ENCODE results near the gene HOXC6. TPM values are rescaled to one million over a fixed set of nuclear protein-coding genes. Genes with fewer than 3 reads are reported as not detected.

The HOXC6 gene
- total RNA-seq, 1 donor, result 1.7 TPM

DNA sequence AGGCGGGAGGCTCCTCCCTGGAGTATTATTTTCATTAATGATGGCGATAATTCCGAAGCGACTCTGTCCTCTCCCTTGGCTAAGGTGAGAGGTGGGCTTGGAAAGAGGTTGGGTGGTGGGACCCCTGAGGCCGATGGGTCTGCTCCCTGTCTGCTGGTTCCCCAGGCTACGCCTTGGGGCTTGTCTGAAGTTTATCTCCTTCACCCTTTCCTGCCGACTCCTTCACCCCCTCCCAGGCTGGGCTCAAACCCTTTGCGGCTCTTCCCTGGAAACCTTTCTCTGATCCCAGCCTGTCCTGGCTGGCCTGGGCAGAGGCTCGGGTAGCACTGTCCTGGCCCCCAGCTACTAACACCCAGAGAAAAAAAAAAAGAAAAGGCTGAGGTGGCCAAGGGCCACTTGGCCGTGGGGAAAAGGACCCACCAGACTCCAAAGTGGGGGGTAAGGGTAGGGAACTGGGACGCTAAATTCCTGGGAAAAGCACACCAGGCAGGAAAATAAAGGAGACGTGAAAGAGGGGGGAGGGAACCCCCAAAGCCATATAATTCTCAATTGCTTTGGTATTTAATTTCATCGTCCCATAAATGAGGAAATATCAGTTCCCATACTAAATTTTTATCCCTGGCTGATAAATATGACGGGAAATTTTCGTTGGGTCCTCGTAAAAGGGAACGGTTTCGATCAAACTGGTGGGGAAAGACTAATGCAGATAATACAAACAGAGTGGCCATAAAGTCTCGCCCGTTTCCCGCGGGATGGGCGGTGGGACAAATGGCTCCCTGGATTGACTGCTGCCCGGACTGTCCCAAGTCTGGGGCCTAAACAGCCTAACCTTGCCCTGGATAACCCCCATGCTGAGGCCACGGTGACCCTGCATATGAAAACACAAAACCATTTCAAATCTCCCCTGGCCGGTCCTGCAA, 45.3 kb upstream of the HOXC6 start:
- H3K4me3 ChIP-seq (ENCODE audit: low read depth, low read length), result peak overlapping the region; percentile 12
- no peak for DNase-seq (ENCODE audit: low read depth)
- TF ChIP-seq, protein P1, sequence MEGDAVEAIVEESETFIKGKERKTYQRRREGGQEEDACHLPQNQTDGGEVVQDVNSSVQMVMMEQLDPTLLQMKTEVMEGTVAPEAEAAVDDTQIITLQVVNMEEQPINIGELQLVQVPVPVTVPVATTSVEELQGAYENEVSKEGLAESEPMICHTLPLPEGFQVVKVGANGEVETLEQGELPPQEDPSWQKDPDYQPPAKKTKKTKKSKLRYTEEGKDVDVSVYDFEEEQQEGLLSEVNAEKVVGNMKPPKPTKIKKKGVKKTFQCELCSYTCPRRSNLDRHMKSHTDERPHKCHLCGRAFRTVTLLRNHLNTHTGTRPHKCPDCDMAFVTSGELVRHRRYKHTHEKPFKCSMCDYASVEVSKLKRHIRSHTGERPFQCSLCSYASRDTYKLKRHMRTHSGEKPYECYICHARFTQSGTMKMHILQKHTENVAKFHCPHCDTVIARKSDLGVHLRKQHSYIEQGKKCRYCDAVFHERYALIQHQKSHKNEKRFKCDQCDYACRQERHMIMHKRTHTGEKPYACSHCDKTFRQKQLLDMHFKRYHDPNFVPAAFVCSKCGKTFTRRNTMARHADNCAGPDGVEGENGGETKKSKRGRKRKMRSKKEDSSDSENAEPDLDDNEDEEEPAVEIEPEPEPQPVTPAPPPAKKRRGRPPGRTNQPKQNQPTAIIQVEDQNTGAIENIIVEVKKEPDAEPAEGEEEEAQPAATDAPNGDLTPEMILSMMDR (IDR thresholded peaks at IDR 0.05; ENCODE audit: insufficient read depth, low read depth, low read length), result no peak

DNA sequence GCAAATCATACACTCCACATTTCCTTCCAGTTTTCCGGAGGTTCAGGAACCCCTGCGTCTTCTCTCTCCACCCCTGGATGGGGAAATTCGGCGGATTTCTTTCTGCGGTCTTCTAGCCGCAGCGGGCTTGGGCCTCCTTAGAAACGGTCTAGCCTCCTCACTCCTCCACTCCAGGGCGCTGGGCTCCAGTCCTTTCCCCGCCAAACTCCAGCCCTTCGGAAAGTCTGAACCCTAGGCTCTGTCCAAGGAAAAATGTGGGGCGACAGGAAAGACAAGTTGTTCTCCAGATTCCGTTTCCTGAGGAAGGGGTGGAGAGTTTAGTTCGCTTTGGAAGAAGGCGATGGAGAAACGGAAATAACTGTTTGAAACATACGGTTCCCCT, 44.7 kb upstream of the HOXC6 start:
- TF ChIP-seq, protein P1 (IDR thresholded peaks at IDR 0.05; ENCODE audit: insufficient read depth, low read depth, low read length), result no peak
- no peak for DNase-seq (ENCODE audit: low read depth)
- H3K4me3 ChIP-seq (ENCODE audit: low read depth, low read length), result peak overlapping the region; percentile 12

DNA sequence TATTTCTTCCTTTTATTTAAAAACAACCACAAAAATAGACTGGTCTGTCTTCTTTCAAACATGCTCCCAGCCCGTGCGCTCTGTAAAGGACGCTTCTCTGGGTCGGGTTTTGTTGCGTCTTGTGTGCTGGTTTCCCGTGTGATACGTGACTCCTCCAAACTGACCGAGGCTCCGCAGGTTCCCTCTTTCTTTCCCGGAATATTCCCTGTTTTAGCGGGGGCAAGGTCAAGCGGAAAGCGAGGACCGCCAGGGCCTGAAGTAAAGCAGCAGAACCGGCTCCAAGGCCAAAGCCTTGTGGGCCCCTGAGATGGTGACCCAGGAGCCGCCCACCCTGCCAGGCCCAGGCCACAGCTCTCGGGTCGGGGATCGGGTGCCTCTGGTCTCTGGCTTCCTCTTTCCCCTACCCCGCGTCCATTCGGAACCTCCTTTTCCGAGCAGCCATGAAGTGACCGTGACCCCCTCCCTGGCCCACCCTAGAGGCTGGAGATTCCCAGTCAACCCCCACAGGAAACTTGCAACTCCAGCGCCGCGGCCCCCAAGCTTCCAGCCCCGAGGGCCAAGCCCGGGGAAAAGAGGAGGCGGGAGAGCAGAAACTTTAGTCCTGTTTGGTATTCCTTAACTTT, 44.2 kb upstream of the HOXC6 start:
- H3K4me3 ChIP-seq (ENCODE audit: low read depth, low read length), result no peak overlapping the region
- TF ChIP-seq, protein P1 (IDR thresholded peaks at IDR 0.05; ENCODE audit: insufficient read depth, low read depth, low read length), result no peak
- no peak for DNase-seq (ENCODE audit: low read depth)

GRCh38 chr12:53984901-53985691, 43.1 kb upstream of the HOXC6 start, which contains the start of gene HOXC10:
Gene HOXC10 (plus strand): TSS chr12:53985146. CDS start chr12:53985260, 114 bp downstream.
- H3K4me3 ChIP-seq (ENCODE audit: low read depth, low read length), result peak within 1 kb of the TSS; percentile 64
- TF ChIP-seq, protein P1 (IDR thresholded peaks at IDR 0.05; ENCODE audit: insufficient read depth, low read depth, low read length), result peak; percentile 82
- peak; percentile 96 for DNase-seq (ENCODE audit: low read depth)

DNA sequence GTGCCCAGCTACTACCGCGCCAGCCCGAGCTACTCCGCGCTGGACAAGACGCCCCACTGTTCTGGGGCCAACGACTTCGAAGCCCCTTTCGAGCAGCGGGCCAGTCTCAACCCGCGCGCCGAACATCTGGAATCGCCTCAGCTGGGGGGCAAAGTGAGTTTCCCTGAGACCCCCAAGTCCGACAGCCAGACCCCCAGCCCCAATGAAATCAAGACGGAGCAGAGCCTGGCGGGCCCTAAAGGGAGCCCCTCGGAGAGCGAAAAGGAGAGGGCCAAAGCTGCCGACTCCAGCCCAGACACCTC, 42.6 kb upstream of the HOXC6 start:
- TF ChIP-seq, protein P1 (IDR thresholded peaks at IDR 0.05; ENCODE audit: insufficient read depth, low read depth, low read length), result no peak
- DNase-seq (ENCODE audit: low read depth), result no peak
- peak overlapping the region; percentile 64 for H3K4me3 ChIP-seq (ENCODE audit: low read depth, low read length)

GRCh38 chr12:53985994-53986685, 42.1 kb upstream of the HOXC6 start:
- H3K4me3 ChIP-seq (ENCODE audit: low read depth, low read length), result peak overlapping the region; percentile 64
- no peak for DNase-seq (ENCODE audit: low read depth)
- TF ChIP-seq, protein P1 (IDR thresholded peaks at IDR 0.05; ENCODE audit: insufficient read depth, low read depth, low read length), result no peak

Data from fibroblast of villous mesenchyme (primary cell).